SK-N-SH treated with all-trans-retinoic acid at 6 μM for 48 hours (cell line): ENCODE results near the gene IRF1.

ENCODE experiments used
- ATAC-seq: fragments of 200-7000 bp; cut with Tn5 transposase; 3 replicates; pipeline ENCODE4 v1.9.1; 2020; ENCODE audit warnings: mild to moderate bottlenecking, moderate library complexity
- ARNTL ChIP-seq: fragments of 450-650 bp; formaldehyde crosslinking; IDR thresholded peaks from 2 replicates; pipeline ENCODE4 v1.5.0; 2020; ENCODE audit warnings: low read depth, mild to moderate bottlenecking, moderate library complexity, borderline replicate concordance
- BACH2 ChIP-seq: fragments of 250-450 bp; sonication (Bioruptor Pico); IDR thresholded peaks from 2 replicates; pipeline ENCODE4 v1.9.0; 2021; ENCODE audit warnings: mild to moderate bottlenecking, borderline replicate concordance
- CREB5 ChIP-seq: fragments of 250-450 bp; sonication (Bioruptor Pico); IDR thresholded peaks from 2 replicates; pipeline ENCODE4 v1.5.1; 2020; ENCODE audit warnings: low read depth, mild to moderate bottlenecking, moderate library complexity
- CSDC2 ChIP-seq: fragments of 250-450 bp; sonication (Bioruptor Pico); IDR thresholded peaks from 2 replicates; pipeline ENCODE4 v1.5.0; 2020; ENCODE audit warnings: mild to moderate bottlenecking, moderate library complexity
- CSRNP3 ChIP-seq: fragments of 250-450 bp; sonication (Bioruptor Pico); IDR thresholded peaks from 2 replicates; pipeline ENCODE4 v1.5.1; 2021; ENCODE audit warnings: mild to moderate bottlenecking, moderate library complexity
- ESRRG ChIP-seq: fragments of 250-450 bp; sonication (Bioruptor Pico); IDR thresholded peaks from 2 replicates; pipeline ENCODE4 v1.6.1; 2021; ENCODE audit warnings: mild to moderate bottlenecking
- ISL1 ChIP-seq: fragments of 250-450 bp; sonication (Bioruptor Pico); IDR thresholded peaks from 2 replicates; pipeline ENCODE4 v2.1.2; 2022; ENCODE audit warnings: mild to moderate bottlenecking, moderate library complexity
- OSR1 ChIP-seq: fragments of 250-450 bp; sonication (Bioruptor Pico); IDR thresholded peaks from 2 replicates; pipeline ENCODE4 v1.8.0; 2022; ENCODE audit warnings: moderate library complexity, mild to moderate bottlenecking, inconsistent platforms
- PATZ1 ChIP-seq: fragments of 250-450 bp; sonication (Bioruptor Pico); IDR thresholded peaks from 2 replicates; pipeline ENCODE4 v1.8.0; 2020; ENCODE audit warnings: mild to moderate bottlenecking, moderate library complexity, borderline replicate concordance
- POU6F1 ChIP-seq: fragments of 250-450 bp; sonication (Bioruptor Pico); IDR thresholded peaks from 2 replicates; pipeline ENCODE4 v1.8.0; 2021; ENCODE audit warnings: low read depth, mild to moderate bottlenecking, moderate library complexity, borderline replicate concordance
- PPARA ChIP-seq: fragments of 250-450 bp; sonication (Bioruptor Pico); IDR thresholded peaks from 2 replicates; pipeline ENCODE4 v1.5.0; 2020; ENCODE audit warnings: mild to moderate bottlenecking, borderline replicate concordance
- RARB ChIP-seq: fragments of 250-450 bp; sonication (Bioruptor Pico); IDR thresholded peaks from 2 replicates; pipeline ENCODE4 v1.8.0; 2021; ENCODE audit warnings: mild to moderate bottlenecking, moderate library complexity
- SNAI2 ChIP-seq: fragments of 250-450 bp; sonication (Bioruptor Pico); IDR thresholded peaks from 2 replicates; pipeline ENCODE4 v1.5.0; 2020; ENCODE audit warnings: mild to moderate bottlenecking, moderate library complexity
- TCF4 ChIP-seq: fragments of 250-450 bp; sonication (Bioruptor Pico); IDR thresholded peaks from 2 replicates; pipeline ENCODE4 v1.8.0; 2021; ENCODE audit warnings: mild to moderate bottlenecking, moderate library complexity, borderline replicate concordance
- TOX ChIP-seq: fragments of 250-450 bp; sonication (Bioruptor Pico); IDR thresholded peaks from 2 replicates; pipeline ENCODE4 v1.8.0; 2021; ENCODE audit warnings: mild to moderate bottlenecking, moderate library complexity, borderline replicate concordance
- ZC3H10 ChIP-seq: fragments of 250-450 bp; sonication (Bioruptor Pico); IDR thresholded peaks from 2 replicates; pipeline ENCODE4 v1.5.1; 2021; ENCODE audit warnings: mild to moderate bottlenecking, moderate library complexity
- ZFP3 ChIP-seq: fragments of 250-450 bp; sonication (Bioruptor Pico); IDR thresholded peaks from 2 replicates; pipeline ENCODE4 v1.5.0; 2020; ENCODE audit warnings: mild to moderate bottlenecking, moderate library complexity
- ZFP30 ChIP-seq: fragments of 450-650 bp; formaldehyde crosslinking; IDR thresholded peaks from 2 replicates; pipeline ENCODE4 v1.5.0; 2022; ENCODE audit warnings: mild to moderate bottlenecking, moderate library complexity
- ZNF565 ChIP-seq: fragments of 450-650 bp; formaldehyde crosslinking; conservative IDR thresholded peaks from 2 replicates; pipeline ENCODE4 v1.5.0; 2020; ENCODE audit warnings: low read depth, mild to moderate bottlenecking, moderate library complexity
- ZNF70 ChIP-seq: fragments of 450-650 bp; formaldehyde crosslinking; IDR thresholded peaks from 2 replicates; pipeline ENCODE4 v1.5.0; 2020; ENCODE audit warnings: mild to moderate bottlenecking, moderate library complexity
- ZNF8 ChIP-seq: fragments of 450-650 bp; formaldehyde crosslinking; IDR thresholded peaks from 2 replicates; pipeline ENCODE4 v1.5.0; 2020; ENCODE audit warnings: mild to moderate bottlenecking, moderate library complexity

IRF1 gene

GRCh38 chr5:132487841-132488555, 2.6 kb downstream of the IRF1 start (continued):
- no peak for TF ChIP-seq ZC3H10 (CRISPR knock-in tag)
- no peak for TF ChIP-seq PPARA (CRISPR knock-in tag)
- TF ChIP-seq OSR1 (CRISPR knock-in tag), result no peak

- TF ChIP-seq ZFP3 (CRISPR knock-in tag) (no peak), TCF4 (CRISPR knock-in tag) (no peak), CREB5 (CRISPR knock-in tag) (no peak), CSDC2 (CRISPR knock-in tag) (no peak), ZFP30 (no peak), ZNF8 (CRISPR knock-in tag) (no peak), SNAI2 (CRISPR knock-in tag) (no peak), ARNTL (no peak), ZNF565 (CRISPR knock-in tag) (no peak), OSR1 (CRISPR knock-in tag) (no peak), PATZ1 (CRISPR knock-in tag) (no peak), ZNF70 (CRISPR knock-in tag) (no peak), BACH2 (no peak), TOX (CRISPR knock-in tag) (no peak)
- TF ChIP-seq, all 23 proteins: peak for 0
- no peak for ATAC-seq
These were observed 3.5 kb downstream of the IRF1 start for GRCh38 chr5:132487095-132487428.

- ATAC-seq, result no peak
- TF ChIP-seq CSDC2 (CRISPR knock-in tag), result no peak
- no peak for TF ChIP-seq PATZ1 (CRISPR knock-in tag)
- TF ChIP-seq POU6F1 (CRISPR knock-in tag), result no peak
- no peak for TF ChIP-seq CREB5 (CRISPR knock-in tag)
- no peak for TF ChIP-seq ZFP30
- TF ChIP-seq ZNF70 (CRISPR knock-in tag), result no peak
- no peak for TF ChIP-seq ZFP3 (CRISPR knock-in tag)
These were observed 4.1 kb downstream of the IRF1 start for GRCh38 chr5:132486318-132487094.

GRCh38 chr5:132485641-132486317, 4.8 kb downstream of the IRF1 start:
- no peak for ATAC-seq
- TF ChIP-seq ZFP3 (CRISPR knock-in tag), result no peak
- TF ChIP-seq CSRNP3 (CRISPR knock-in tag), result no peak
- TF ChIP-seq TCF4 (CRISPR knock-in tag), result no peak
- no peak for TF ChIP-seq ESRRG (CRISPR knock-in tag)
- TF ChIP-seq PPARA (CRISPR knock-in tag), result no peak
- TF ChIP-seq ZFP30, result no peak
- TF ChIP-seq TOX (CRISPR knock-in tag), result no peak
- no peak for TF ChIP-seq ISL1 (CRISPR knock-in tag)
- TF ChIP-seq CREB5 (CRISPR knock-in tag), result no peak
- no peak for TF ChIP-seq ARNTL
- TF ChIP-seq ZNF565 (CRISPR knock-in tag), result no peak
- no peak for TF ChIP-seq BACH2
- TF ChIP-seq RARB (CRISPR knock-in tag), result no peak
